Measurements from ENCODE around the gene SH3GLB1. TPM values are rescaled to one million over a fixed set of nuclear protein-coding genes. Genes with fewer than 3 reads are reported as not detected.

Gene SH3GLB1
- total RNA-seq, 1 donor from 2014 or later = 53.8 TPM

DNA sequence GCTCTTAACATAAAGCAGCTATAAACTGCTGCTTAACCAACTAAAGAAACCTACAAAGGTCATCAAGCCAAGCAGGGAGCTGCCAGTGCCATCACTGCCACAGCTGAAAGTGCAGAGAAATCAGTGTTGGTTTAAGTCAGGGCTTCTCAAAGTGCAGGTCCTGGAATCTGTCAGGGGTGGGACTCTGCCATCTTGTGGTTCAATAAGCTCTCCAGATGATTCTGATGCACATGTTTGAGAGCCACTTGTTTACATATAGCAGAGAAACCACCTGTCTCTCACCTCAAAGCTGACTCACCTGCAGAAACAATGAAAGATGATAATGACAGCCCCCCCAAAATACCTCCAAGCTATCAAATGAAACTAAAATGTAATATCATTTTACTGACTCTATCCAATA lies 49.3 kb downstream of the SH3GLB1 start:
- no peak for DNase-seq (ENCODE audit: extremely low spot score in 2 of 2)
- Histone ChIP-seq H3K4me3 (no peak overlapping the region), H3K27me3 (no peaks in the 10 kb centered on the region), H3K36me3 (no peaks in the 10 kb centered on the region), H3K4me1 (no peaks in the 10 kb centered on the region), H3K27ac (no peak overlapping the region), H3K9me3 (no peaks in the 10 kb centered on the region)
- TF ChIP-seq CTCF (IDR thresholded peaks at IDR 0.05) (no peak), POLR2AphosphoS5 (IDR thresholded peaks at IDR 0.05; ENCODE audit: insufficient read depth in 1 of 2, low read depth in 1 of 2) (no peak), POLR2A (IDR thresholded peaks at IDR 0.05) (no peak)
- intact Hi-C loops (cut with DNase I) = no loop called here

DNA sequence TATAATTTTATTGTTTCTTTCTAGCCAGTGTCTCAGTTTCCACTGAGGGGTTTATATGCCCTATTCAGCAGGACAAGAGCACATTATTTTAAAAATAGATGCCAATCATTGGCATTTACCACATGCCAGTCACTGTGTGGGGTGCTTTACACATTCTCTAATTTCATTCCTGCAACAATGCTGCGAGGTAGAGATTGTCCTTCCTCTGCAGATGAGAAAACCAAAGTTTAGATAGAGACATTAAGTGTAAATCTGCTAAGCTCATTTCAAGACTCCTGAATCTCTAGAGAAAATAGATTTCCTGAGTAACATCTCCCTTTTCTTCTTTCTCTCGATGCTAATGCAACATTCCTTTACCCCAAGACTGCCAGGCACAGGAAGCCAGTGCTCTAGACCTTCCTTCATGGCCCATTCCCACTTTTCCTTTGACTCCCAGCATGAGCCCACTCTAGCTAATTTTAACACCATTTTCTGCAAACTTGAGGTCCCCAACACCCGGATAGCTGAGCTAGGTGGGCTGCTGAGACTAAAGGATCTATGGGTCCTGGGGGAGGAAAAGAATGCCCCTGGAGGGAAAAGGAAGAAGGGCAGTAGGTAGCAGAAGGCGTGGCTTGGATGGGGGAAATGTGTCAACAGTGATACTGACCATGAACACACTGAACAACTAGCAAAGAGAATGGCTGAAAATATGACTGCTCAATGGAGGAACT lies 50.0 kb downstream of the SH3GLB1 start:
- Histone ChIP-seq H3K27ac (no peak overlapping the region), H3K9me3 (no peaks in the 10 kb centered on the region), H3K27me3 (no peaks in the 10 kb centered on the region), H3K4me3 (no peak overlapping the region), H3K36me3 (no peaks in the 10 kb centered on the region), H3K4me1 (no peaks in the 10 kb centered on the region)
- intact Hi-C loops (cut with DNase I) = no loop called here
- no peak for TF ChIP-seq POLR2AphosphoS5 (IDR thresholded peaks at IDR 0.05; ENCODE audit: insufficient read depth in 1 of 2, low read depth in 1 of 2)
- no peak for TF ChIP-seq CTCF (IDR thresholded peaks at IDR 0.05)
- no peak for TF ChIP-seq POLR2A (IDR thresholded peaks at IDR 0.05)
- DNase-seq (ENCODE audit: extremely low spot score in 2 of 2) = no peak

GRCh38 chr1:86756062-86756406 lies 51.7 kb downstream of the SH3GLB1 start:
- intact Hi-C loops (cut with DNase I) = no loop called here
- no peak overlapping the region for H3K27ac ChIP-seq
- no peak overlapping the region for H3K4me3 ChIP-seq
- H3K27me3 ChIP-seq = no peaks in the 10 kb centered on the region
- H3K36me3 ChIP-seq = no peaks in the 10 kb centered on the region
- no peaks in the 10 kb centered on the region for H3K9me3 ChIP-seq
- H3K4me1 ChIP-seq = no peaks in the 10 kb centered on the region
- TF ChIP-seq POLR2A (IDR thresholded peaks at IDR 0.05) (no peak), CTCF (IDR thresholded peaks at IDR 0.05) (no peak), POLR2AphosphoS5 (IDR thresholded peaks at IDR 0.05; ENCODE audit: insufficient read depth in 1 of 2, low read depth in 1 of 2) (no peak)
- DNase-seq (ENCODE audit: extremely low spot score in 2 of 2) = no peak

DNA sequence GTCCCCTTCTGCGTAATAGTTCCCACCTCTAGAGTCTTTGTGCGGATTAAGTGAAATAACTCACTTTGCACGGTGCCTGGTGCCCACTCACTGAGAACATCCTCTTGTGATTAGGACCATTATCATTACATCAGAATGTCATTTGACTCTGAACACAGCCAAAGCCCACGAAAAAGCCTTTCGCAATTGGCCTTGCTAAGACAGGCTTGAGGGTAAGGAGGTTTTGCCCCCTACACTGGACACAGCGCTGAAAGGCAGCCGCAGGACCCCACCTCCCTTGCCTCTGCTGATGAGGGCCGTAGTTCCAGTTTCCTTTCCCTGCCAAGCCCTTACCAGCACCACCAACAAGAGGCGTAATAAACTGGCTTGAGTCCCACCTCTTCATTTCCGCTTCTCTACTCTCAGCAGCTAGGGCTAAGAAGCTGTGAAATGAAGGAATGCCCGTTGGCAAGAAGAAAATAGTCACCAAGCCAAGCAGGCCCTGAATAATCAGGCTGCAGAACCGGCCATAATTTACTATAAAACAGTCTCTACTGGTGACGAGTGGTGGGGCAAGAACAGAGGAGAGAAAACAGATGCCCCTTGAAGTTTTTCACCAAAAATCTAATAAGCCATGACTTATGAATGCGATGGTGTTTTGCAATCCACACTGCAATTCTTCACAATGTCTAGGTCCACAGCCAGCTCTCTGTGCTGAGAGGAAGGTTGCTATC lies 53.1 kb downstream of the SH3GLB1 start:
- DNase-seq (ENCODE audit: extremely low spot score in 2 of 2) = no peak

More for the DNA sequence above, 53.1 kb downstream of the SH3GLB1 start:
- H3K4me3 ChIP-seq = peak overlapping the region in 1 of 2 donors; percentile 10
- H3K36me3 ChIP-seq = no peaks in the 10 kb centered on the region
- no peaks in the 10 kb centered on the region for H3K4me1 ChIP-seq
- intact Hi-C loops (cut with DNase I) = no loop called here
- peak overlapping the region; percentile 39 for H3K27ac ChIP-seq
- H3K27me3 ChIP-seq = no peaks in the 10 kb centered on the region
- no peaks in the 10 kb centered on the region for H3K9me3 ChIP-seq
- TF ChIP-seq POLR2A (IDR thresholded peaks at IDR 0.05) (no peak), POLR2AphosphoS5 (IDR thresholded peaks at IDR 0.05; ENCODE audit: insufficient read depth in 1 of 2, low read depth in 1 of 2) (no peak), CTCF (IDR thresholded peaks at IDR 0.05) (no peak)

Measured in vagina (tissue), 2 donors.